ENCODE measurements around the gene SMIM32.

SMIM32 gene

DNA sequence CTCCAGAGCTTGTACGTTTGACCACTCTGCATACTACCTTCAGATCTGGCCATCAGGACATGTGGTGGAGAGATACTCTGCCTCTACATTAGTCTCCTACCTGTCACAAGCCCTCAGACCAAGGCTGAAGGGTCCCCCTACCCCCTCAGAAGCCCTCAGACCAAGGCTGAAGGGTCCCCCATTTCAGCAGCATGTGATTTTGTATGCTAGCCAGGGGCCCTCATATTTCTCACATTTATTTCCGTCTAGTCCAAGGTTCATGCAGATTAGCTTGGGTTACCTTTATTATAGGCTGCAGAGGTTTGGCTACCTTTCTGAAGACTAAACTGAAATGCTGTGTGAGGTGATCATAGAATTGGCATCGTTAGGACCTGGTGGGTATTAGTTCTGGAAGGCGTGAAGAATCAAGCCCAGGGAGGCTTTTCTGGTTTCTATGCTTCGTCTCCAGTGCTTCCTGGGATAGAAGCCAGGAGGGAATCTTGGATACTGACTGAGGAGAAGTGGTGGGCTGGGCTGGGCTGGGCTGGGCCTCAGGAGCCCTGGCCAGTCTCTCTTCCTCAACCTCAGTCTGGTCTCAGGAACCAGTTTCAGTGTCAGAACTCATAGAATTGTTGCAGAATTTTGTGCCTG, 2.8 kb downstream of the SMIM32 start:
- no peak for DNase-seq (ENCODE audit: extremely low read depth in 1 of 2, low read depth in 1 of 2)

DNA sequence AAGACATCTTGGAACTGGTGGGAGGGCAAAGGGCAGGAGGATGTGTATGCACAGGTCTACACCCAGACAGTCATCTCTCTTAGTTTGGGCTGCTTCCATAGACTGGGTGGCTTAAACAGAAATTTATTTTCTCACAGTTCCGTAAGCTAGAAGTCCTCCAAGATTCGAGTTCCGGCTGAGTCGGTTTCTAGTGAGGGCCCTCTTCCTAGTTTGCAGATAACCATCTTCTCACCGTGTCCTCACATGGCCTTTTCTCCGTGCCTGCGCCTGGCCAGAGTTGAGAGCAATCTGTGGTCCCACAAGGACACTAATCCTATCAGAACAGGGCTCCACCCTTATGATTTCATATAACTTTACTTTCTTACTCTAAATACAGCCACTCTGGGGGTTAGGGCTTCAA, 4.1 kb downstream of the SMIM32 start:
- DNase-seq (ENCODE audit: extremely low read depth in 1 of 2, low read depth in 1 of 2) = no peak

DNA sequence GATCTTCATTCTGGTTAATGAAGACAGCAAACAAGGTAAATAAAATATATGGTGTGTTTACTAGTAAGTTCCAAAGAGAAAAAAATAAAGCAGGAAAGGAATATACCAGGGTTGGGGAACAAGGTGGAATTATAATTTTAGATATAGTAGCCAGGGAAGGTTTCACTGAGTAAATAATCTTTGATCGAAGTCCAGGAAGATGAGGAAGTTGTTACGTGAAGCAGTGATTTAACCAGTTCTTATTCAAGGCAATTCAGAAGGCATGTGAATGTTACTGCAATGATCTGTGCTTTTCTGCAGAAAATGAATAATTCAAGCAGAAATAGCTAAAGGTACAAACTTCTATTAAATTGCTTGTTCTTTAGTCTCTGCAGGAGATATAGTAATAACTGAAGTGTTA, 6.2 kb downstream of the SMIM32 start:
- DNase-seq (ENCODE audit: extremely low read depth in 1 of 2, low read depth in 1 of 2) = no peak

DNA sequence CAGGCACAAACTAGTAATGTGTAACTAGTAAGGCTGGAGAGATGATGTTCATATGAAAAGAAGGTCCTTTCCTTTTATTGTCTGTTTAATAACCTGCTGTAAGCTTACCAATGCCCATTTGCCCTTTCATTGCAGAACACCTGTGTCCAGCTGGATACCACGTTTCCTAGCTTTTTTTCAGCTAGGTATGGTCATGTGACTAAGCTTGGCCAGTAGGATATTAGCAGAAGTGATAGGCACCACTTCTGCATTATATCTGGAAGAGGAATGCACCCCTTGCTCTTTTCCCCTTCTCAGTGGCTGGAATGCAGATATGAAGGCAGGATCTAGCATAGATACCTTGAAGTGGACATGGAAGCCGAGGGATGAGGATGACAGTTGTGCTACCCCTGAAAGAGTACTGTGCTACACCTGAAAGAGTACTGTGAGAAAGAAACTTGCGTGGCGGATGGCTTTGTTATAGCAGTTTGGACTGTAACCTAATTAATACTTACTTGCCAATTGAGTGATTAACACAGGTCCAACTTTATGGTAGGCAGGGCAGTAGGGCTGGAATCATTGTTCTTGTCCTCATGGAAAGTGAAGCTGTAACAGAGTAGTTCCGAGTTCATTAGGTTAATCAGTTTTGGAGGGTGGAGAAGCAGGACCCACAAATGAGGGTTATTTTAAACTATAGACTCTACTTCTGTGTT, 6.8 kb downstream of the SMIM32 start:
- DNase-seq (ENCODE audit: extremely low read depth in 1 of 2, low read depth in 1 of 2) = no peak

DNA sequence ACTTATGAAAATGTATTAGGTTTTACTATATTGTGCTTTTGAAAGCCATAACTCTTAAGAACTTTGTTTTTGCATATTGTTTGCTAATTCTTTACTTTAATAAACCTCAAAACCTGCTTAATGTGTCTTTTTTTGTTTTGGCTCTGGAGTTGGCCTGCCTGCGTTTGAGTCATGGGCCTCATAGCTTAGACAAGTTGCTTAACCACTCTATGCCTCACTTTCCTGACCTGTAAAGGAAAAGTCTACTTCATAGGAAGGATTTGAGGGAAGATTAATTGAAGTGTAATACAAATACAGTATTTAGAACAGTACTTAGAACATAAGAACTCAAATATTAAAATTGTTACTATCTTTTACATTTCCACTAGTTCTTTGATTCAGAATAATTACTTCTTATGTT, 10.3 kb downstream of the SMIM32 start:
- DNase-seq (ENCODE audit: extremely low read depth in 1 of 2, low read depth in 1 of 2) = no peak

DNA sequence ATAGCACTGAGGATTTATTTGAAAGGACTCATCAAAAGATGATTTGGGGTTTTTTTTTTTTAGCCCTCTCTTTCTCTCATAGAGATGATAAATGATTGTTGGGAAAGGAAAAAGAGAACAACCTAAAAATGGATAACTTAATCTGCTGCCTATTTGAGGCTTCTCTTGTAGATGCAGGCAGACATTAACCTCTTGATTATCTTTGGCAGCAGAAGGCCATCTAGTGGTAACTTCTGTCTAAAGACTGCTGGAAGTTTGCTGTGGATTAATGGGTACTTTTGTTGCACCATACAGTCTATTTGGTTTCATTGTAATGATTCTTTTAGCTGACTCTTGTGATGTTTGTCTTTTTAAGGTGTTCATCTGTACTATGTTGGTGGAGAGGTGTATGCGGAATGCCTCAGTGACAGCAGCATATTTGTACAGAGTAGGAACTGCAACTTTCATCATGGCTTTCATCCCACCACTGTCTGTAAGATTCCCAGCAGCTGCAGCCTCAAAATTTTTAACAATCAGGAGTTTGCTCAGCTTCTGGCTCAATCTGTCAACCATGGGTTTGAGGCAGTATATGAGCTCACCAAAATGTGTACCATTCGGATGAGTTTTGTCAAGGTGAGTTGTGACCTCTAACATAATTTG, 18.8 kb downstream of the SMIM32 start:
- no peak for DNase-seq (ENCODE audit: extremely low read depth in 1 of 2, low read depth in 1 of 2)

DNA sequence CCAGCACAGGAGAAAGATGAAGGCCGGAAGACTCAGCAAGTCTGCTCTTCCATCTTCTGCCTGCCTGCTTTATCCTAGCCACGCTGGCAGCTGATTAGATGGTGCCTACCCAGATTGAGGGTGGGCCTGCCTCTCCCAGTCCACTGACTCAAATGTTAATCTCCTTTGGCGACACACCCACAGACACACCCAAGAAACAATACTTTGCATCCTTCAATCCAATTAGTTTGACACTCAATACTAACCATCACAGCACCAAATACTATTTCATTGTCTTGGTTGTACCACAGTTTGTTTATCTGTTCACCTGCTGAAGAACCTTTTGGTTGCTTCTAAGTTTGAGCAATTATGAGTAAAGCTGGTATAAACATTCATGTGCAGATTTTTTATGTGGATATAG, 23.7 kb downstream of the SMIM32 start:
- no peak for DNase-seq (ENCODE audit: extremely low read depth in 1 of 2, low read depth in 1 of 2)

DNA sequence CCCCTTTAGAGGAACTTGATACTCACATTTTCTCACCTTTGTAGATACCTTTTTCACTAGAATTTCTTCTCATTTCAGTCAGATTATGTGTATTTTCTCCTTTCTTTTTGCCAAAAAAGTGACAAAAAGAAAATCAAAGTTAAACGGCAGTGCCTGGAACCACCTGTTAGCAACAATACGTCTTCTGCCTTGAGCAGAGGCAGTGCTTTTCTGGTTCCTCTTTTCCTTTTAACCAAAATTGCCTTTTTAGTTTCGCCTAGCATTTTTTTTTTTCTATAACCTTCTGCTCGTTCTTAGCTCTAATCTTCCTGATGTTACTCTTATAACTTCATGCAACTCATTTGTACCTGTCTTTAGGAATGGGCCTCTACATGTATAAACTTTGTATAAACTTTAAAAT, 26.1 kb downstream of the SMIM32 start:
- no peak for DNase-seq (ENCODE audit: extremely low read depth in 1 of 2, low read depth in 1 of 2)

DNA sequence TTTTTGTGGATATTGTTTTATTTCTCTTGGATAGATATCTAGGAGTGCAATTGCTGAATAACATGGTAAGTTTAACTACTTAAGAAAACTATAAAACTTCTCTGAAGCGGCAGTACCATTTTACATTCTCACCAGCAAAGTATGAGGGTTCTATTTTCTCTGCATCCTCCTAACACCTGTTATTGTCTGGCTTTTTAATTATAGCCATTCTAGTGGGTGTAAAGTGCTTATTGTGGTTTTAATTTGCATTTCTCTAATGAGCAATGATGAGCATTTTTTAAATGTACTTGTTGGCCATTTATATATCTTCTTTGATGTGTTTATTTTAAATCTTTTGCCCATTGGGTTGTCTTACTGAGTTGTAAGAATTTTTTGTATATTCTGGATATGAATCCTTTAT, 28.7 kb downstream of the SMIM32 start:
- DNase-seq (ENCODE audit: extremely low read depth in 1 of 2, low read depth in 1 of 2) = no peak

DNA sequence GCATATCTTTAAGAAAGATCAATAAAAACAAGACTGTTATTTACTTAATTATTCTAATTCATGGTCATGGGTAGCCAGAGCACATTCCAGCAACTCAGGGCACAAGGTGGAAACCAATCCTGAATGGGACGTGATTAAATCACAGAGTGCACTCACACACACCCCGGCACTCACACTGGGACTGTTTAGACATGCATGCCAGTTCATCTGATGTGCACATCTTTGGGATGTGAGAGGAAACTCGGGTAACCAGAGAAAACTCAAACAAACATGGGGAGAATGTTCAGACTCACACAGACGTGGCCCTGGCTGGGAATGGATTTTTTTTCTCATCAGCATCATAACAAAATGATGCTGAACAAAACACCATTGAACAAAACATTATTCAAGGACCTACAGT, 31.0 kb downstream of the SMIM32 start:
- no peak for DNase-seq (ENCODE audit: extremely low read depth in 1 of 2, low read depth in 1 of 2)

DNA sequence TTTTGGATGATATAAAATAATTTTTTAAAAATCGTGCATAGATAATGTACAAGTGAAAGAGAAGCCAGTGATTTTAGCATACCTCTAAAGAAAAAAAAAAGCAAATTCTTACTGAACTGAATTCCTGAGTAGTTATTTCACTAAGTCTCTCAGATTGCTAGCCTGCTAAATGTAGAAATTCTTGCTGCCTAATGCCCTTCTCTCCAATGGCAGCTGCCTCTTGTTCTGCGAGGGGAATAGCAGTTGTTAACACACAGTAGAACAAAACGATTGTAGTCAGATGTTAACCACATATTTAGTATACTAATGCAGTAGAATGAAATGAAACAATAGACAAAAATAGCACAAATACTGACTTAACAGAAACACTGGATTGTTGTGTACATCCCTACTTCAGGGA, 33.5 kb downstream of the SMIM32 start:
- no peak for DNase-seq (ENCODE audit: extremely low read depth in 1 of 2, low read depth in 1 of 2)

DNA sequence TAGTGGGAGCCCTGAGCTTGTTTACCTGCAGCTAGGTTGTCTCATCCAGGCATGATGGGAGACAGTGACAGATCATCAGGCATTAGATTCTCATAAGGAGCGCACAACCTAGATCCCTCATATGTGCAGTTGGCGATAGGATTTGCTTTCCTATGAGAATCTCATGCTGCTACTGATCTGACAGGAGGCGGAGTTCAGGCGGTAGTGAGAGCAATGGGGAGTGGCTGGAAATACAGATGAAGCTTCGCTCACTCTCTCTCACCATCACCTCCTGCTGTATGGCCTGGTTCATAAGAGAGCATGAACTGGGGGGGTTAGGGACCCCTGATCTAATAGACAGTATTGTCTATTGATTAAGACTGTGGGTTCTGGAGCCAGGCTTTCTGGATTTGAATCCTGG, 35.4 kb downstream of the SMIM32 start:
- DNase-seq (ENCODE audit: extremely low read depth in 1 of 2, low read depth in 1 of 2) = no peak

DNA sequence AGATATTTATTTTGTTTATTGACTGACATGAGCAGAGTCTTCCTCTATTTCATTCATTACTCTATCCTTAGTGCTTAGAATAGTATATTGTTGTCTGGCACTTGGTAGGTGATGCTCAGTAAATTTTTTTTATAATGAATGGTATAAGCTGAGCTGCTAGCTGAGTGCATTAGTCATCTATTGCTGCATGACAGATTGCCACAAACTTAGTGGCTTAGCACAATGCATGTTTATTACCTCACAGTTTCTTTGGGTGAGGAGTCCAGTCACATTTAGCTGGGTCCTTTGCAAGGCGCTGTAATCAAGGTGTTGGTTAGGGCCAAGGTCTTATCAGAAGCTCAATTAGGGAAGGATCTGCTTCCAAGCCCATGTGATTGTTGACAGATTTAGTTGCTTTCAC, 37.2 kb downstream of the SMIM32 start:
- DNase-seq (ENCODE audit: extremely low read depth in 1 of 2, low read depth in 1 of 2) = no peak

DNA sequence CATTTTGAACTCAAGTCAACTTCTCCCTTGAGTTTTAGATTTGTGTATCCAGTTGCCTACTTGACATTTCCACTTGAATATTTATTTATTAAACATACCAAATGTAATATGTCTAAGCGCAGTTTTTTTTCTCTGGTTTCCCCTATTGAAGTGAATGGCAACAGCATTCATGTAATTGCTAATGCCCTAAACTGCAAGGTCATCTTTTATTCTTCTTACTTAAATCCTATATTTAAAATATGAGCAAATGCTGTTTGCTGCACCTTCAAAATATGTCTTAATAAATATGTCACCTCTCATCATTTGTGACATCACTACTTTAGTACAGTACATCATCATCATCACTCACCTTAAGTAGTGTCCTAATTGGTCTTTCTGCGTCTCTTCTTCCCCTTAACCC, 37.9 kb downstream of the SMIM32 start:
- DNase-seq (ENCODE audit: extremely low read depth in 1 of 2, low read depth in 1 of 2) = no peak

DNA sequence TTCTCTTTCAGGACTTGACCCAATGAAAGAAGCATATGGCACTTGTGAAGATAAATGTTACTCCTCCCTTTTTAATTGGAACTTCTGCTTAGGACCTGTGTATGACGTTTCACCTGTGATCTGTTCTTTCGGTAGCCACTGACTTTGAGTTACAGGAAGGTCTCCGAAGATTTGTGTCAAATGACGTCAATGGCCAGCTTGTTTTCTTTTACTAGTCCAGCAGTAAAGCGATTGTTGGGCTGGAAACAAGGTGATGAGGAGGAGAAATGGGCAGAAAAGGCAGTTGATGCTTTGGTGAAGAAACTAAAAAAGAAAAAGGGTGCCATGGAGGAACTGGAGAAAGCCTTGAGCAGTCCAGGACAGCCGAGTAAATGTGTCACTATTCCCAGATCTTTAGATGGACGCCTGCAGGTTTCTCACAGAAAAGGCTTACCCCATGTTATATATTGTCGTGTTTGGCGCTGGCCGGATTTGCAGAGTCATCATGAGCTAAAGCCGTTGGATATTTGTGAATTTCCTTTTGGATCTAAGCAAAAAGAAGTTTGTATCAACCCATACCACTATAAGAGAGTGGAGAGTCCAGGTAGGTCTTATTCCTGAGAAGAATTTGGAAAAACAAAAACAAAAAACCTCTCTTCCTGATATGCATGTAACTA, 39.3 kb downstream of the SMIM32 start:
- no peak for DNase-seq (ENCODE audit: extremely low read depth in 1 of 2, low read depth in 1 of 2)

DNA sequence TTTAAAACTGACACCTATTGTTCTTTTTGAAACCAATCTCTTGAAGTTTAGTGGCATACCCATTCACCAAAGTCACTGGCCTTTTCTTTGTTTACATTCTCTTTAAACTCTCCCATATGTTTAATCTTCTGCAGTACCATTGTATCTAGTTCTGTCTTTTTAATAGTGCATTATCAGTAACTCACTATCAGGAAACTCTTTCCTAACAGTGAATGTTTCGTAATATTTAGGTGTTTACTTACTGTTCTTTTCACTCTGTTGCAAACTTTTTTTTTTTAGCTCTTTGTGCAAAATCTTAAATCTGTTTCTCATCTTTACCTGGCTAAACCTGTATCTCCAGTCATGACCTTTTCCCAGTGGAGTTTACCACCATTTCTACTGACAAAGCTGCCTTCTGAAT, 43.1 kb downstream of the SMIM32 start:
- no peak for DNase-seq (ENCODE audit: extremely low read depth in 1 of 2, low read depth in 1 of 2)

DNA sequence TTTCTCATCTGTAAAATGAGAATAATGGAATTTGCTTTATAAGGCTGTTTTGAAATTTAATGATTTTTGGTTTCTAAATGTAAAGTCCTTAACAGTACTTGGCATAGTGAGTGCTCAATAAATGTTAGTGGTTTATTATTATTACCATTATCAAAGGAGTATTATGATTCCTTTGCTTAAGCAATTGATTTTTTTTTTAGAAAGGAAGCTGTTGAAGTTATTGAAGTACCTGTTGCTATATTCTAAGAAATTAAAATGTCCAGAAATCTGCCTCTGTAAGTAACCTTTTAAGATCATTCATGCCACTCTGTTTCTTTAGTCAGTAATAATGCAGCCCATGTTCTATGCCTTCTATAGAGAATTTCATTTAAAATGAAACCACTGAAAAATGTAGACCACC, 45.3 kb downstream of the SMIM32 start:
- no peak for DNase-seq (ENCODE audit: extremely low read depth in 1 of 2, low read depth in 1 of 2)

DNA sequence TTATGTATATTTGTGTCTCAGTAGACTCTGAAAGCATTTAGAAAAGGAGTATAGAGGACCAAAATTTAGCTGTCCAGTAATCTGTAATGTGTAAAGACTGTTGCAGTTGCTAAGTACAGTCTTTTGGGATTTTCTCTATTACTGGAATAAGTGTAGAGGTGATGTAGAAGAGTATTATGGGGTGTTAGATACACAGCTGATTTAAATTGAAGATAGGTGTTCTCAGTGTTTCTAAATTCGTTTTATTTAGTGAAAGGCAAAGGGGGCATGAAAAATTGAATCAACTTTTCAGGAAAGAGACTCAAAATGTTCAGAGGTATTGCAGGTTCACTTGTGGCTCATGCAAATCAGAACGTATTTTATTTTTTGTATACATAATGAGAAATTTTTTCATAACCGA, 46.8 kb downstream of the SMIM32 start:
- no peak for DNase-seq (ENCODE audit: extremely low read depth in 1 of 2, low read depth in 1 of 2)

DNA sequence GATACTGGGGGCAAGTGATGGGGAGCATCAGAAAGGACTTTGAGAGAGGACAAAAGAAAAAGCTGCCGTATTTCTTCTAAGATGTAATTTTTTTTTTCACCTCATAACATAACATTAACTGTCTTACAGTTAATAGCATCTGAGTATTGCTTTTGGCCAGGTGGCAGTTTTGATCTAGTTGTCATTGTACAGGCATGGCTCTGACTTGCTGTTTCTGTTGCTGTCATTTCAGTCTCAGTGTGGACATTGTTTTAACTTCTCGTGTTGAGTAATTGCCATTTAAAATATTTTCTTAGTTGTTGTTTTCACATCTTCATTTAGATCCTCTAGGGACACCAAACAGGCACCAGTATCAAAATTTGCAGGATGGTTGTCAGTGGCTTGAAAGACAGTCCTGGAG, 47.9 kb downstream of the SMIM32 start:
- DNase-seq (ENCODE audit: extremely low read depth in 1 of 2, low read depth in 1 of 2) = no peak

DNA sequence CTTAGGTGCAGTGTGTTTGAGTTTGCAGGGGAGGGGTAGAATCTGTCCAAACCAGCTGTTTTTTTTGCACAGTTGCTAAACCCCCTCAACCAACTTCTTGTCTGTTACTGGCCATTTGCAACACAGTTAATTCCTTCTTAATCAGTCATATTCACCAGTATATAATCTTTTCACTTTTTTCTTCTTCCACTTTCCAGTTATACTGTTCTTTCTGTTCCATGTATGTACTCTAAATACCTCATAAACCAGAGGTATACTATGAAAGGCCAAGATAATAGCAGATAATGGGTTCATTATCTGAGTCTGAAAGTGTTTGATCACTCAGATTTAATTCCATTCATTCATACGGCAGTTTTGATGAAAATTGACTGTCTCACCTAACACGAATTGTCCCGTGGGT, 49.2 kb downstream of the SMIM32 start:
- DNase-seq (ENCODE audit: extremely low read depth in 1 of 2, low read depth in 1 of 2) = no peak

DNA sequence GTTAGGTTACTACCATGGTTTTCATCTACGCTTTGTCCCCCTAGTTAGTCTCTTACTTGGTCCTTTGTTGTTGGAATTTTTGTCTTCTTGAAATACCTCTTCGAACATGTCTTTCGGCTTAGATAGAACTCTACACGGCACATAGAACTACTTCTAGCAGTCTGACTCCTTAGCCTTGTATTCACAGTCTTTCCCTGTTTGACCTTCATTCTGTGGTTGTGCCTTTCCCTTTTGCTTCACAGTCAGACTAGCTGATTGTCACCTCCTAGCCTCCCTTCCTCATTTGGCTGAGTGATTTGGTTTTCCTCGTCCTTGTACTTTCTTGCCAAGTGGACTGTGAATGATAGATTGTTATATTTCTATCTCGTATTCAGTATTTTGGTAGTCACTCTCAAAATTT, 49.6 kb downstream of the SMIM32 start:
- no peak for DNase-seq (ENCODE audit: extremely low read depth in 1 of 2, low read depth in 1 of 2)

DNA sequence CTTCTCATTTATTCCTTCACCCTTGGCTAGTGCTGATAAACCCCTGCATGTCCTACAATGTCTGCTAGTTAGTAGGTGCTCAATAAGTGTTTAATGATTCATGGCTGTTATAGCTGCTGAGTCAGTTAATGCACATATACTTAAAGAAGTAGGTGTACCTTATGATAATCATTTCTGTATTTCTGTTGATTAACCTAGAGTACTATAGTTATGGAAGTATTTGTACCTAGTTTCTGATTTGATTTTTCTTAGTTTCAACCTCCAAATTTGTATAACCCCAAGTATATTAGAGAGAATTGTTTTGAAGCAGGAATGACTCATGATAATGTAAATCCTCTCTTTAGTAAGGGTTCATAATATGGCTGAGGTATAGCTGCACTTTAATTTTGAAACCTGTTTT, 51.4 kb downstream of the SMIM32 start:
- no peak for DNase-seq (ENCODE audit: extremely low read depth in 1 of 2, low read depth in 1 of 2)

Data from activated CD8-positive, alpha-beta memory T cell treated with anti-CD3 and anti-CD28 coated beads for 1 hour (primary cell).